ENCODE results near the gene SSMEM1.
A peak's percentile ranks its signal among the peaks of the same experiment; 100 is the strongest.
"Not testable (repeated sequence)": the region's sequence is repeated elsewhere in the genome, so short reads cannot be mapped to it uniquely, and the experiment has no call there.

Gene SSMEM1

DNA sequence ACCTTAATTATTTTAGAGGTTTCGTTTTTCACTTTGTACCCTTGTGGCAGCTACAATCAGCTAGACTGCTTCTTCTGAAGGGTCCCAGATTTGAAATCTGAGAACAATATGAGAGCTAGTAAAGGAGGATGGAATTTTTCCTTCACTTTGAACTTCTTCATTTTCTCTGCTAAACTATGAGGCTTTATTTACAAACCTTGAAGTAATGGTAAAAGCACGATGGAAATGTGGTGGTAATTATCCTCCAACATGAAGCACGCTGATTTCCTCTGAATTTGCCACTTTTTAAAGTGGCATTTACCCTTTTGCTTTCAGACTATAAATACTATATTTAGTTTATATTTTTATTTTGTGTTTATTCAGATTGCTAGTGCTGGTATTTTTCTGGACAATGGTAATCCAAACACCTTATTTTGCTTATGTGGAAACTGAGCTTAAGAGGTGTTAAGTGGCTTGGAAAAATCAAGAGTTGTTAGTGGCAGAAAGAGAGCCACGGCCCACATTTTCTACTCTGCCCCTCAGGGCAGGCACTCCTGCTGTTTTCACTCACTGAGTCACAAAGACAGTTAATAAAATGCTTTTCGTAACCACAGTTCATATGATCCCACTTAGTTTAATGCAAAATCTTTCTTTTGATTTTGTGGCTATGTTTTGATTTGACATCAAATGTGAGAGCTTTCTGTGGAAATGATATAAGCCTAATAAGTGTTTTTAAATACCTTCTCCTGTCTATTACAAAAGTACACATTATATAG lies 2.7 kb downstream of the SSMEM1 start:
- DNase-seq (ENCODE audit: low read depth, low spot score) = no peak

DNA sequence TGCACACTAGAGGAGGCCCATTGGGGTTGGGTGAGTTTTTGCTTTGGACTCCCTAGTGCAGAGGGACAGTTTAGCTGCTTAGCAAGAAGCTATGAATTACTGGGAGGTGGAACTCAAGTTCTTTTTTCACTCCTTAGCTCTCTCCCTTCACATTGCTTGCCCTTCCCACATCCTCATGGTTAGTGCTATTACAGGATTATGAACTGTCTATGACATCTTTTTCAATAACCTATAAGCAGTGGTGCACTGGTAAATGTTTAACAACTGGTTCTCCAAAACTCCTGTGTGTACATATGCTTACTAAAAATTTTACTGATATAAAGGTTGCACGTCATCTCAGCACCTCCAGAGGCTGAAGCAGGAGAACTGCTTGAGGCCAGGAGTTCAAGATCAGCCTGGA lies 6.2 kb downstream of the SSMEM1 start:
- no peak for DNase-seq (ENCODE audit: low read depth, low spot score)

DNA sequence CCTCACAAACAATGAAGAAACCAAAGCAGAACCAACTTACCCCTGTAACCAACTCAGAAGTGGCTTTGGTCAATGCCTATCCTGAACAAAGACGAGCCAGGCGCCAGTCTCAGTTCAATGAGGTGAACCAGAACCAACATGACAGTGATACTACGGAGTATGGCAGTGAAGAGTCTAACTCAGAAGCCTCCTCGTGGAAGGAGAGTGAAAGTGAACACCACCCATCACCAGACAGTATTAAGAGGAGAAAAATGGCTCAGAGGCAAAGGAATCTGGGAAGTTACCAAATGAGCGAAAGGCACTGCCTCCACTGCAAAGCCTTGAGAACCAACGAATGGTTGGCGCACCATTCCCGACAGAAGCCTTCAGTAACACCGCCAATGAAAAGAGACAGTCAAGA lies 8.4 kb downstream of the SSMEM1 start:
- DNase-seq (ENCODE audit: low read depth, low spot score) = no peak

DNA sequence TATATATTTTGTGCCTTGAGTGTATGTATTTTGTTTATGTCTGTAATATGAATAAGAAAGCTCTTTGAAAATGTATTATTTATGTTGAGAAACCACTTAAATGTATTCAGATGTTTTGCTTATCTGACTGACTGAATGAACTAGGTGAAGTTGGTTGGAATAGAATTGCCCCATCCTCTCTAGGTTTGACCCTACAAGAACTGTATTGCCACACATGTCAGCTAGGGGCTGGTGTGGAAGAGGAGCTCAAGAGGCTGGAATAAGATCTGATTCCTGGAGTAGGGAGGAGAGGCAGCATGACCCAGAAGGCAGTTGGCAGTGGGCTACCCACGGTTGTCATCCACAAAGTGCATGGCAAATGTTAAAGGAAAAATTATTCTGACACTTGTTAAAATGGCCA lies 9.1 kb downstream of the SSMEM1 start:
- no peak for DNase-seq (ENCODE audit: low read depth, low spot score)

DNA sequence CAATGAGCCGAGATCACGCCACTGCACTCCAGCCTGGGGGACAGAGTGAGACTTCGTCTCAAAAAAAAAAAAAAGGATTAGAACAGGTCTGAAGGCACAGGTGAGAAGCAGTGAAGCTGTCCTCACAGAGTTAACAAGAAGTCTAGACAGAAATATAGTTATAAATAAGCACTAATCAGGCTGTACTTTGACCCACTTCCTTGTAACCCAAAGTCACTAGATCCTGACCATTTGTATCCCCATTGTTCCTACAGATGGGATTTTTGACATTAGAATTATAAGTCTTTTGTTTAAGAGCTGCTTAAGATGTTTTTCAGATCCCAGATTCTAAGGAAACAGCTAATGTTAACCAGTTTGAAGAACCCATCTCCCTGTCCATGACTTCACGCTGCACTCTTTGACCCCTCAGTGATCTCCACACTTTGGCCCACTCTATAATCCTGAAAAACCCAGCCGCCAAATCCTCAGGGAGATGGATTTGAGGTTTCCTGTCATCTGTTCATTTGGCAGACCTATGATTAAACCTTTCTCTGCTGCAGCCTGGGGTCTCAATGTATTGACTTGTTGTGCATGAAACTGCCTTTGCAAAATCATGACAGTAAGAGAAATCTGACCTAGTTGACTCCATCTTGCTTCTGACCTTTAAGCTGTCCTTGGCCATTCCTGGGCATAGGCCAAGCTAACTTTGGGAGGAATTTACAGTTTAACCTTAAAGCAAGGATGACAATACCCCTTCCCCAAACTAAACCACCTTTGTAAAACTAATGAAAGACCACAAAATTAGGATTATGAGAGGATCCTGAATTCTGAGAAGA lies 11.4 kb downstream of the SSMEM1 start:
- no peak for DNase-seq (ENCODE audit: low read depth, low spot score)

DNA sequence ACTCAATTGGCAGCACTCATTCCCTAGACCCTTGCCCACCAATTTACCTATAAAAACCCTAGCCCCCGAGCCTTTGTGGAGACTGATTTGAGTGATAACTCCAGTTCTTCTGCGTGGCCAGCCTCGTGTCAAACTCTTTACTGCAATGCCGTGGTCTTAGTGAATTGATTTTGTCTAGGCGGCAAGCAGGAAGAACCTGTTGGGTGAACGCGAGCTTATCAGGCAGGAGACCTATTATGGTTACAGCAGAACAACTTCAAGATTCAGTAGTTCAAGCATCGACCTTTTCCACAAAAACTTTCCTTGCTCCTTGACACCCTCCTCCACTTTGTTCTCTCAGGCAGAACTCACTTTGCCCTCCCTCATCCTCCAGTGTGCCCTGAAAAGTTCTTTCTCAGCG lies 12.2 kb downstream of the SSMEM1 start:
- no peak for DNase-seq (ENCODE audit: low read depth, low spot score)

DNA sequence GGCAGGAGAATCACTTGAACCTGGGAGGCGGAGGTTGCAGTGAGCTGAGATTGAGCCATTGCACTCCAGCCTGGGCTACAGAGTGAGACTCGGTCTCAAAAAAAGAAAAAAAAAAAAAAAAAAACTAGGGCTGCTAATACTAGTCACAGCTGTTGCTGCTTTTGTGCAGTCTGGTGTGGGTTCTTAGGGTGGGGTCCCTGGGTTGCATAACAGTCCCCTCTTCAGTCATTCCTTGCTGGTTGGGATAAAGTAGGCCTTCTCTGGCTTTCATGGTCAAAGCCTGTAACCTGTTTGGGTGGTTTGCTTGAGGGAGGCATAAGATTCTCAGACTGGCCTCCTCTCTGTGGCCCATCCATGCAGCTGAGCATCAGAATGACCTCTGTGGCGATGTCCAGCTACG lies 14.1 kb downstream of the SSMEM1 start:
- DNase-seq (ENCODE audit: low read depth, low spot score) = no peak

DNA sequence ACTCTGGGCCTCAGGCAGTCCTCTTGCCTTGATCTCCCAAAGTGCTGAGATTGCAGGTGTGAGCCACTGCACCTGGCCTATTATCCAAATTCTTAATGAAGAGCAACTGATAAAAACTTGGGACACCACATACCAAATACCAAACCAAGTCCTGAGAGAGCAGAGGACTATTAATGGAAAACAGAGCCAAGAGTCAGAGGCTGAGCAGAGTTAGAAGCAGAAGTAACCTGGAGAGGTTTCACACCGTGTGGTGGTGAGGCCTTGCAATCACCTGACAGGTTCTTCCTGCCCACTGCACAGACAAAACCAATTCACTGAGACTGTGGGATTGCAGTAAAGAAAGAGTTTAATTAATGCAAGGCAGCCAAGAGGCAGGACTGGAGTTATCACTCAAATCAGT lies 16.0 kb downstream of the SSMEM1 start:
- DNase-seq (ENCODE audit: low read depth, low spot score) = no peak

DNA sequence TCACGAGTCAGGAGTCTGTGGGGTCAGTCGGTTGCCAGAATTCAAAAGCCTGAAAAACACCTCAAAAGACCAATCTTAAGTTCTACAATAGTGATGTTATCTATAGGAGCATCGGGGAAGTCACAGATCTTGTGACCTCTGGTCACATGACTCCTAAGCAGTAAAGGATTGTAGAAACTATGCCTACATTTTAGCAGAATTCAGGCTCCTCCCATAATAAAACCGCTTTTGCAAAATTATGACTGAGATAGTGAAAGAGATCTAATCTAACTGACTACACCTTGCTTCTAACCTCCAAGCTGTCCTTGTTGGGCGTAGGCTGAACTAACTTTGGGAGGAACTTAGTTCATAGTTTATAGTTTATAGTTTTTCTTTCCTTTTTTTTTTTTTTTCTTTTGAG lies 16.6 kb downstream of the SSMEM1 start:
- no peak for DNase-seq (ENCODE audit: low read depth, low spot score)

DNA sequence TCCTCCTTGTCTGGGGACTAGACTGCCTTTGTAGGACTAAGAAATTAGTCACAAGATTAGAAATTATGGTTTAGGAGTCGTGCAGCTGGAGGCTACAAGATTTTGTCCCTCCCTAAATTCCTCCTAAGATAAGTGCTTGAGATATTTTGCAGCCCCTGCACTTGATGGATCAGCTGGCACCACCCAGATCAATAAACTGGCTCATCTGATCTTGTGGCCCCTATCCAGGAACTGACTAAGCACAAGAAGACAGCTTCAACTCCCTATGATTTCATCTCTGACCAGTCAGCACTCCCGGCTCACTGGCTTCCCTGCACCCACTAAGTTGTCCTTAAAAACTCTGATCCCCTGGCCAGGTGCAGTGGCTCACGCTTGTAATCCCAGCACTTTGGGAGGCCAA lies 17.3 kb downstream of the SSMEM1 start:
- DNase-seq (ENCODE audit: low read depth, low spot score) = not testable (repeated sequence)

DNA sequence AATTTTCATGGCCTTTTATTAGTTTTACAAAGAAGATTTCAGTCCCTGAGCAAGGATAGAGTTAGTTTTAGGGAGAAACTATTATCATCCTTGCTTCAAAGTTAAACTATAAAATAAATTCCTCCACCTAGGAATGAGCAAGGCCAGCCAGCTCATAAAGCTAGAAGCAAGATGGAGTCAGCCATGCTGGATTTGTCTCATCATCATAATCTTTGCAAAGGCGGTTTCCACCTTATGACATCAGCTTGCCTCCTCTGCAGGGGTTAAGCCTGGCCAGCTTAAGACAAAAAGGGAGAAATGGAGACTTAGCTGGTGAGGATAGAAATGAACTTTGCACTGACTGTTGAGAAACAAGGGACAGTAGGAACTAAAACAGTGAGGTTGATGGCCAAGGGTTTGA lies 18.7 kb downstream of the SSMEM1 start:
- no peak for DNase-seq (ENCODE audit: low read depth, low spot score)

DNA sequence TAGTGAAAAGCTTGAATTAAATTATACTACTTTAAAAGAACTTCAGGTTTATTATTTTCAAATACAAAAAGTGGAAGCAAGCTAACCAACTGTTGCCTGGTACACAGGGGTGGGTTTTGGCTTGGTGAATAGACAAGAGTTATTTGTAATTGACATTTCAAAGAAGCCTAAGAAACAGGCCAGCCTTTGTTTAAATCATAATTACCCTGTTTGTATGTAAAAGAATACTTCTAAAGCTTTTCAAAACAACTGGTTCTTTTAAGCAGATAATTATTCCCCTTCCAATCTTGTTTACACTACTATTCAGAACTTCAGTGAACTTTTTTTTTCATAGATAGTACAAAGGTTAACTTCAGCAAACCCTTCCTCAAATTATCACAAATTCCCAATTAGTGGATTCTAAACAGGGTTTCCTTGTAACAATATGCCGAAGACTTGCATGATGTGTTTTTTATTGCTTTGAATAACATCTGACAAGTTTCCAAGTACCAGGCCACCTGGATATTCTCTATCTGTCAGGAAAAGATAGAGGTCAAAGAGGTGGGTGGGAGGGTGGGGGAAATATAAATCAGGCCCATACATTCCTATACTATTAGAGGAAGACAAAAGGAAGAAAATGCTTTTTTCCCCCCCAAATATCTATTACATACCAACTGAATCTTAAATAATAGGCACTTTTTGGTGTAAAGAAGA lies 20.4 kb downstream of the SSMEM1 start:
- no peak for DNase-seq (ENCODE audit: low read depth, low spot score)

DNA sequence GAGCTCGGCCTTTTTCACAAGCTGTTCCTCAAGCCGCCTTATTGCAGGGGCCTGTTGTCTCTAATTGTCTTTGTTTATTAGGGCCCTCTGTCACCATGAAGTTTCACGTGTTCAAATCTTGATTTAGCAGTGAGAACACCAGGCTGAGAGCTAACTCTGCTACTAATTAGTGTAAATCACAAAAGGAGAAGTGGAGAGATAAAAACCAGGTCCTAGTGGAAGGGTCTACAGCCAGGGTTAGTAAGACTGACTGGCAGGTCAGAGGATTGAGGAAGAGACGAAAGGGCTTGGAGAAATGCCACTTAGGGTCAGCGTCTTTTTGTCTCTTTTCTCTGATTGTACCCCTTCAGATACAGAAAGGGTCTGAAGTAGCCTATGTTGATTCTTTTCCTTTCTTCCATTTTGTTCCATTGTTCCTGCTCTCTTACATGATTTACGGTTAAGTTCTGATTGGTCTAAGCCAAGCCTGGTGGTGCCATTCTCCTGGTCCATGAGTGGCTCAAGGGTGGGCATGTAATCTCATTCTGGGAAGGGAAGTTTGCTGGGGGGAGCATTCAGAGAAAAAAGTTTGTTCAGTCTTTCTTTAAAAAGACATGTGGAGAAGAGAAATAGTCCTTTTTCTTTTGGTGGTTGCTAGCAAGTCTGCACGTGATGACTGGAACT lies 21.3 kb downstream of the SSMEM1 start:
- DNase-seq (ENCODE audit: low read depth, low spot score) = no peak

DNA sequence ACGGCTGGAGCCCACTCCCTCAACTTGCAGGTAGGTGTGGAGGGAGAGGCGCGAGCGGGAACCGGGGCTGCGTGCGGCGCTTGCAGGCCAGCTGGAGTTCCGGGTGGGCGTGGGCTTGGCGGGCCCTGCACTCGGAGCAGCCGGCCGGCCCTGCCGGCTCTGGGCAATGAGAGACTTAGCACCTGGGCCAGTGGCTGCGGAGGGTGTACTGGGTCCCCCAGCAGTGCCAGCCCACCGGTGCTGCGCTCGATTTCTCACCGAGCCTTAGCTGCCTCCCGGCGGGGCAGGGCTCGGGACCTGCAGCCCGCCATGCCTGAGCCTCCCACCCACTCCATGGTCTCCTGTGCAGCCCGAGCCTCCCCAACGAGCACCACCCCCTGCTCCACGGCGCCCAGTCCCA lies 22.3 kb downstream of the SSMEM1 start:
- not testable (repeated sequence) for DNase-seq (ENCODE audit: low read depth, low spot score)

DNA sequence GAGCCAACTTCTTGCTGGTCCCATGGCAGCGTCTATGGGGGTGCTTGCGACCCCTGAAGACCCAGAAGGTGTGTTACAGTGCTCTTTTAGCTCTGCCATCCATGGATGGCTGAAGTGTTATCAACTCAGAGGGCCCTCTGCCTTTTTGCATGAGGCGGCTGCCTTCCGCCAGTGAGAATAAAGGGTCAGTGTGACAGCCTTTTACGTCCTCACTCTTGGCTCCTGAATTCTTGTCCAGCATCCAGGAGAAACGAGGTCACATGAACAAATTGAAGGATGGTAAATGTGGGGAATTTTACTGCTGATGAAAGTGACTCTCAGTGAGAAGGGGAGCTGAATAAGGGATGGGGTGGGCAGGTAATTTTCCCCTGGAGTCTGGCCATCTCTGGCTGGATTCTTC lies 24.1 kb downstream of the SSMEM1 start:
- no peak for DNase-seq (ENCODE audit: low read depth, low spot score)

DNA sequence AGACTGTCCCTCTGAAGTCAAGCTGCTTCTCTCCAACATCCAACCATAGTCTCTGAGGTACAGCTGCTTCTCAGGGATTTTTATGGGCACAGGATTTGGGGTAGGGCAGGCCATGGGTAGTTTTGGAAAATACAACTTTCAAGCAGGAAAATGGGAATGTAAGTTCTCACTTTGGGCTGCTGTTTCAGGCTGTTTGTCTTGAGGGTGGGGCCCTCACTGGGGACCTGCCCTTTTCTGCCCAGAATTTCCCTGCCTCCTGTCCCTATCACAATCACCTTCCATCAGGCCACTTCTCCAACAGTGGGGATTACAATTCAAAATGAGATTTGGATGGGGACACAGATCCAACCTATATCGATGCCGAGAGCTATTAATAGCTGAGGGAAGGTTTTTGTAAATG lies 24.5 kb downstream of the SSMEM1 start:
- no peak for DNase-seq (ENCODE audit: low read depth, low spot score)

DNA sequence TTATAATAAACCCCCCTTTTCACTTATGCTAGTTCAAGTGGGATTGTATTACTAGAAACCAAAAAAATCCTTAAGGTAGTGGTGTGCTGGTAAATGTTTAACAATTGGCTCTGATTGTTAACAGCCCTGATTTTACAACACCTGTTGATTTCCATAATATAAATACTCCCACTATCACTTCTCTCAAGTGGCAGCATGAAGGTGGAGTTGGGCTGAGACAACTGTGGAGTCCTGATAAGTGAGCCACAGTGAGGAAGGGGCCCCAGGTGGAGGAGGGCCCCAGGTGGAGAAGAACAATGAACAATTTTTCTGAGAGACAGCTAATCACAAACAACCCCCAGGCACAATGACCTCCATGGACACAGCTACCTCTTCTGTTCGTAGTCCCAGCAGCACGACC lies 26.4 kb downstream of the SSMEM1 start:
- DNase-seq (ENCODE audit: low read depth, low spot score) = no peak

DNA sequence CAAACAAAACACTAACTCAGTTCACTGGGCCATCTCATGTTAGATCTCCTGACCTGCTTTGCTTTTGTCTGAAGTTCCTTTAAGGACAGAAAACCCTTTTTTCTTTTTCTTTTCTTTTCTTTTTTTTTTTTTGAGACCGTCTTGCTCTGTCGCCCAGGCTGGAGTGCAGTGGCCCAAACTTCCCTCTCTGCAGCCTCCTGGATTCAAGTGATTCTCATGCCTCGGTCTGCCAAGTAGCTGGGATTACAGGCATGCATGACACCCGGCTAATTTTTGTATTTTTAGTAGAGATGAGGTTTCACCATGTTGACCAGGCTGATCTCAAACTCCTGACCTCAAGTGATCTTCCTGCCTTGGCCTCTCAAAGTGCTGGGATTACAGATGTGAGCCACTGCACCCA lies 28.7 kb downstream of the SSMEM1 start:
- not testable (repeated sequence) for DNase-seq (ENCODE audit: low read depth, low spot score)

DNA sequence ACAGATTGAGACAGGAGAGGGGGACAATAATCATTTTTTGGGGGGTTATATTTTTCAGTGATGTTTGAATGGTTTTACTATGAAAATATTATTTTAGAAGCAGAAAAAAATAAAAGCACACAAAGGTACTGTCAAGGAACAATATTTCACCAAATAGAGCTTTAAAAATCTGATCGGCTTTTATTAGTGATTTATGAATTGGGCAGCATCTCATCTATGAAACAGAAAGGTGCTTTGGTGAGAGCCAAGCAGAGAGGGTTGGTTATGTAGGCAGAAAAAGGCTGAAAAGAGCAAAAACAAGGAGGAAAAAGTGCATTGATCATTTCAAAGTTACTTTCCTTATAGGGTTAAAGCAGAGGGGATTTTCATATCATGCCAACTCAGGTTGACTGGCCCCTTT lies 32.6 kb downstream of the SSMEM1 start:
- no peak for DNase-seq (ENCODE audit: low read depth, low spot score)

DNA sequence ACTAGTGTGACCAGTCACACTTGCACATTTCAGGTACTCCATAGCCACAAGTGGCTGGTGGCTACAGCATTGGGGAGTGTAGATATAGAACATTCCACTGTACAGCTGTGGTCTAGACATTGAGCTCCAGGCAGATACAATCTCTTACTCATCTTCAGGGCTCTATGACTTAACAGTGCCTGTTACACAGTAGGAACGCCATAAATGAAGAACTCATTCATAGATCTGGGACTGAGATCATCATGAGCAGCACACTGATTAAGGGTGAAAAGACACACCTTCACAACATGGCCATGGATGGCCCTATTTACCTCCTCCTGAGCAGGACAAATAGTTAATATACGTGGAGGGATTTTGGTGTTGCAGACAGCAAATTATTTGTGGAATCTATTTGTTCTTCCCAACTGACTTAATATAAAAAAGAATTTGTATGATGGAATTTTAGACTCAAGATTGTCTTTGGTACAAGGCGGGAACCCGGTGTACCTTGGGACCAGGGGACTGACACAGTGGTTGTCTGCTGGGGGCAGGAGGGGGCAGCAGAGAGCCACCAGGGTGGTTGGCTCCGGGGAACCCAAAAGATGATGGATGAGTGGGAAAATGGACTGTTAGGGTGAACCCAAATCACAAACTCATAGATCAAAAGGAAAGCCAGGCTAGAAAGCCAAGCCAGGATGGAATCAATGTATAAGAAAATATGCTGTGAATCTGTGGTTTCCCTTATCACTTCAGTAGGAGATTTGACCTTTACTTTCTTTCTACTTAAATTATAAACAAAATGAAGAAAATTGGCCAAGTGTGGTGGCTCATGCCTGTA lies 34.7 kb downstream of the SSMEM1 start:
- DNase-seq (ENCODE audit: low read depth, low spot score) = peak; percentile 21

DNA sequence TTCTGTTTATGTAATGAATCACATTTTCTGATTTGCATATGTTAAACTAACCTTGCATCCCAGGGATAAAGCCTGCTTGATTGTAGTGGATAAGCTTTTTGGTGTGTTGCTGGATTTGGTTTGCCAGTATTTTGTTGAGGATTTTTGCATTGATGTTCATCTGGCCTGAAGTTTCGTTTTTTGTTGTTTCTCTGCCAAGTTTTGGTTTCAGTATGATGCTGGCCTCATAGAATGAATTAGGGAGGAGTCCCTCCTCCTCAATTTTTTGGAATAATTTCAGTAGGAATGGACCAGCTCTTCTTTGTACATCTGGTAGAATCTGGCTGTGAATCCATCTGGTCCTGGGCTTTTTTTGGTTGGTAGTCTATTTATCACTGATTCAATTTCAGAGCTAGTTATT lies 35.8 kb downstream of the SSMEM1 start:
- DNase-seq (ENCODE audit: low read depth, low spot score) = not testable (repeated sequence)
